Measurements from ENCODE around the gene MDK. TPM values are rescaled to one million over a fixed set of nuclear protein-coding genes. Genes with fewer than 3 reads are reported as not detected.

The MDK gene
- total and polyA plus RNA-seq, 2 of the 4 experiments (the other 2 are of a cell fraction), result 25.8 to 377 TPM

GRCh38 chr11:46356924-46357482, 24.5 kb upstream of the MDK start:
- Histone ChIP-seq H4K8ac (ENCODE audit: low read depth in 2 of 2, low read length in 2 of 2) (no peak overlapping the region), H3K4me3 (ENCODE audit: insufficient read depth, low read depth, low read length) (no peak overlapping the region), H2AFZ (replicated peaks; ENCODE audit: low read length, poor library complexity) (no peak overlapping the region), H3K4me1 (ENCODE audit: control insufficient read depth, insufficient read depth, low read length) (peaks cover 25% of the 10 kb centered on the region), H2AK5ac (ENCODE audit: low read depth, low read length) (no peak overlapping the region), H4K5ac (ENCODE audit: low read depth, low read length) (no peak overlapping the region), H3K9me1 (ENCODE audit: insufficient read depth, low read length) (peaks cover 8% of the 10 kb centered on the region), H4K20me1 (ENCODE audit: insufficient read depth, low read length) (peaks cover 18% of the 10 kb centered on the region), H2BK20ac (ENCODE audit: low read depth, low read length) (no peak overlapping the region), H4K91ac (ENCODE audit: insufficient read depth, low read depth, low read length) (no peak overlapping the region; the same call in 1 of the 2 replicates), H3K79me1 (ENCODE audit: low read depth in 1 of 2, low read length in 2 of 2) (peaks cover 35 to 72% of the 10 kb centered on the region in 2 experiments), H2BK120ac (ENCODE audit: low read depth, low read length) (no peak overlapping the region), H2BK5ac (ENCODE audit: low read depth, low read length, poor library complexity, severe bottlenecking) (peak overlapping the region; percentile 9), H3K4me2 (ENCODE audit: low read depth, low read length) (no peak overlapping the region), H3K14ac (replicated peaks; ENCODE audit: low read depth, low read length) (no peak overlapping the region), H3K4ac (ENCODE audit: low read depth, low read length) (0 out of 2 replicates have a peak overlapping the region, but pooled peaks have one; percentile 34), H3K9me3 (ENCODE audit: control insufficient read depth, insufficient read depth, low read length) (no peaks in the 10 kb centered on the region), H3K36me3 (ENCODE audit: control insufficient read depth, insufficient read depth, low read length) (no peaks in the 10 kb centered on the region), H3K27me3 (ENCODE audit: control insufficient read depth, insufficient read depth, low read length) (no peaks in the 10 kb centered on the region), H3K56ac (ENCODE audit: extremely low read depth, insufficient read depth, low read length) (no peak overlapping the region), H3K23ac (ENCODE audit: low read depth, low read length) (no peak overlapping the region), H3K9ac (ENCODE audit: low read depth, low read length) (no peak overlapping the region), H3K18ac (ENCODE audit: low read depth, low read length) (no peak overlapping the region), H2BK15ac (ENCODE audit: low read depth, low read length) (no peak overlapping the region), H3K27ac (ENCODE audit: insufficient read depth, low read length) (peak overlapping the region; percentile 26; the same call in 1 of the 2 replicates), H2AK9ac (replicated peaks; ENCODE audit: low read depth, low read length, poor library complexity) (no peak overlapping the region)
- POLR2A ChIA-PET (ENCODE audit: unreplicated experiment), result no interaction called here
- CTCF ChIA-PET, result no interaction called here
- ATAC-seq (ENCODE audit: low read depth), result peak; percentile 46
- BruUV-seq (replicated peaks), result no TSS peak
- intact Hi-C loops (cut with micrococcal nuclease), result no loop called here
- in situ Hi-C loops (cut with MboI; ENCODE audit: low sequenced_read_pairs), result no loop called here
- dilution Hi-C loops (cut with HindIII; ENCODE audit: low sequenced_read_pairs, unreplicated experiment), result no loop called here
- peak; percentile 85 for DNase-seq
- 0% methylated on average over 1 of the region's 7 CpGs; no CpG with 5 or more reads in 1 of the 2 experiments for WGBS, 2 experiments (ENCODE audit: extremely low coverage in 2 of 2, insufficient read length in 1 of 2)
- TF ChIP-seq USF2 (IDR thresholded peaks at IDR 0.05; ENCODE audit: low read depth, low read length) (no peak; the same call in 1 of the 2 replicates), BHLHE40 (IDR thresholded peaks at IDR 0.05; ENCODE audit: low read depth, low read length) (no peak), NFE2L2 (IDR thresholded peaks at IDR 0.05; ENCODE audit: low read depth, low read length) (peak; percentile 20; the same call in 1 of the 2 replicates), CTCF (conservative IDR thresholded peaks at IDR 0.05; ENCODE audit: low read depth, low read length) (no peak), RFX5 (IDR thresholded peaks at IDR 0.05; ENCODE audit: low read depth, low read length) (no peak), MXI1 (IDR thresholded peaks at IDR 0.05; ENCODE audit: borderline replicate concordance, low read depth, low read length) (no peak), RAD21 (IDR thresholded peaks at IDR 0.05; ENCODE audit: low read length) (no peak), FOS (IDR thresholded peaks at IDR 0.05; ENCODE audit: low read depth, low read length) (no peak), CHD1 (IDR thresholded peaks at IDR 0.05; ENCODE audit: low read depth, low read length) (no peak), CEBPB (IDR thresholded peaks at IDR 0.05; ENCODE audit: low read depth, low read length) (peak; percentile 99)

Measured in IMR-90 (cell line).